Measurements from ENCODE around the gene RMI1.

RMI1 gene

DNA sequence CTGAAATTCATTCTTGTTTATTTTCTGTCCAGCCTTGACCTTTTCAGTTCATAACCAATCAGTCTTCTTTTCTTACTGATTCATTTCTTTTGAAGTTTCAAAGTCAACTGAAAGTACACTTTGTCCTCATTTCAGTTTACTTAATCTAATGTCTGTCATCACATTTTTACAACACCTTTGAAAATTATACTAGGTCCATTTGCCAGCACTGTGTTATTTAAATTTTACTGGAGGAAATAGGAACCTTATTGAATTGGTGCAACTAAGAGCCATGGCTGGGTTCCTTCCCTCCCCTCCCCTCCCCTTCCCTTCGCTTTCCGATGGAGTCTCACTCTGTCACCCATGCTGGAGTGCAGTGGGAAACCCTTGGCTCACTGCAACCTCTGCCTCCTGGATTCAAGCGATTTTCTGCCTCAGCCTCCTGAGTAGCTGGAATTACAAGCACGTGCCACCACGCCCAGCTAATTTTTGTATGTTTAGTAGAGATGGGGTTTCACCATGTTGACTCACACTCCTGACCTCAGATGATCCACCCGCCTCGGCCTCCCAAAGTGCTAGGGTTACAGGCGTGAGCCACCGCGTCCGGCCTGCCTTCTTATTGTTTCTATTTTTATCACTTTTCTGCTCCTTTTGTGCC is 6.3 kb downstream of the RMI1 start (continued):
- TF ChIP-seq KLF7 (tag by site-specific recombination; IDR thresholded peaks at IDR 0.05; ENCODE audit: borderline replicate concordance) (peak; percentile 93), ZNF423 (tag by site-specific recombination; IDR thresholded peaks at IDR 0.05) (no peak), KLF8 (tag by site-specific recombination; IDR thresholded peaks at IDR 0.05) (peak; percentile 72), SP3 (tag by site-specific recombination; IDR thresholded peaks at IDR 0.05) (peak; percentile 31; the same call in 1 of the 2 replicates), IKZF3 (tag by site-specific recombination; IDR thresholded peaks at IDR 0.05) (peak; percentile 43), ZNF600 (tag by site-specific recombination; IDR thresholded peaks at IDR 0.05) (peak; percentile 58; the same call in 1 of the 2 replicates), ZNF555 (tag by site-specific recombination; conservative IDR thresholded peaks at IDR 0.05) (no peak)
- TF ChIP-seq, protein P1, sequence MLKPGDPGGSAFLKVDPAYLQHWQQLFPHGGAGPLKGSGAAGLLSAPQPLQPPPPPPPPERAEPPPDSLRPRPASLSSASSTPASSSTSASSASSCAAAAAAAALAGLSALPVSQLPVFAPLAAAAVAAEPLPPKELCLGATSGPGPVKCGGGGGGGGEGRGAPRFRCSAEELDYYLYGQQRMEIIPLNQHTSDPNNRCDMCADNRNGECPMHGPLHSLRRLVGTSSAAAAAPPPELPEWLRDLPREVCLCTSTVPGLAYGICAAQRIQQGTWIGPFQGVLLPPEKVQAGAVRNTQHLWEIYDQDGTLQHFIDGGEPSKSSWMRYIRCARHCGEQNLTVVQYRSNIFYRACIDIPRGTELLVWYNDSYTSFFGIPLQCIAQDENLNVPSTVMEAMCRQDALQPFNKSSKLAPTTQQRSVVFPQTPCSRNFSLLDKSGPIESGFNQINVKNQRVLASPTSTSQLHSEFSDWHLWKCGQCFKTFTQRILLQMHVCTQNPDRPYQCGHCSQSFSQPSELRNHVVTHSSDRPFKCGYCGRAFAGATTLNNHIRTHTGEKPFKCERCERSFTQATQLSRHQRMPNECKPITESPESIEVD (tag by site-specific recombination; IDR thresholded peaks at IDR 0.05), result peak; percentile 83
- TF ChIP-seq, protein P2, sequence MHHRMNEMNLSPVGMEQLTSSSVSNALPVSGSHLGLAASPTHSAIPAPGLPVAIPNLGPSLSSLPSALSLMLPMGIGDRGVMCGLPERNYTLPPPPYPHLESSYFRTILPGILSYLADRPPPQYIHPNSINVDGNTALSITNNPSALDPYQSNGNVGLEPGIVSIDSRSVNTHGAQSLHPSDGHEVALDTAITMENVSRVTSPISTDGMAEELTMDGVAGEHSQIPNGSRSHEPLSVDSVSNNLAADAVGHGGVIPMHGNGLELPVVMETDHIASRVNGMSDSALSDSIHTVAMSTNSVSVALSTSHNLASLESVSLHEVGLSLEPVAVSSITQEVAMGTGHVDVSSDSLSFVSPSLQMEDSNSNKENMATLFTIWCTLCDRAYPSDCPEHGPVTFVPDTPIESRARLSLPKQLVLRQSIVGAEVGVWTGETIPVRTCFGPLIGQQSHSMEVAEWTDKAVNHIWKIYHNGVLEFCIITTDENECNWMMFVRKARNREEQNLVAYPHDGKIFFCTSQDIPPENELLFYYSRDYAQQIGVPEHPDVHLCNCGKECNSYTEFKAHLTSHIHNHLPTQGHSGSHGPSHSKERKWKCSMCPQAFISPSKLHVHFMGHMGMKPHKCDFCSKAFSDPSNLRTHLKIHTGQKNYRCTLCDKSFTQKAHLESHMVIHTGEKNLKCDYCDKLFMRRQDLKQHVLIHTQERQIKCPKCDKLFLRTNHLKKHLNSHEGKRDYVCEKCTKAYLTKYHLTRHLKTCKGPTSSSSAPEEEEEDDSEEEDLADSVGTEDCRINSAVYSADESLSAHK (tag by site-specific recombination; IDR thresholded peaks at IDR 0.05), result peak; percentile 21; the same call in 1 of the 2 replicates
- TF ChIP-seq, protein P3, sequence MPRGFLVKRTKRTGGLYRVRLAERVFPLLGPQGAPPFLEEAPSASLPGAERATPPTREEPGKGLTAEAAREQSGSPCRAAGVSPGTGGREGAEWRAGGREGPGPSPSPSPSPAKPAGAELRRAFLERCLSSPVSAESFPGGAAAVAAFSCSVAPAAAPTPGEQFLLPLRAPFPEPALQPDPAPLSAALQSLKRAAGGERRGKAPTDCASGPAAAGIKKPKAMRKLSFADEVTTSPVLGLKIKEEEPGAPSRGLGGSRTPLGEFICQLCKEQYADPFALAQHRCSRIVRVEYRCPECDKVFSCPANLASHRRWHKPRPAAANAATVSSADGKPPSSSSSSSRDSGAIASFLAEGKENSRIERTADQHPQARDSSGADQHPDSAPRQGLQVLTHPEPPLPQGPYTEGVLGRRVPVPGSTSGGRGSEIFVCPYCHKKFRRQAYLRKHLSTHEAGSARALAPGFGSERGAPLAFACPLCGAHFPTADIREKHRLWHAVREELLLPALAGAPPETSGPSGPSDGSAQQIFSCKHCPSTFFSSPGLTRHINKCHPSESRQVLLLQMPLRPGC (tag by site-specific recombination; IDR thresholded peaks at IDR 0.05), result peak; percentile 37; the same call in 1 of the 2 replicates

DNA sequence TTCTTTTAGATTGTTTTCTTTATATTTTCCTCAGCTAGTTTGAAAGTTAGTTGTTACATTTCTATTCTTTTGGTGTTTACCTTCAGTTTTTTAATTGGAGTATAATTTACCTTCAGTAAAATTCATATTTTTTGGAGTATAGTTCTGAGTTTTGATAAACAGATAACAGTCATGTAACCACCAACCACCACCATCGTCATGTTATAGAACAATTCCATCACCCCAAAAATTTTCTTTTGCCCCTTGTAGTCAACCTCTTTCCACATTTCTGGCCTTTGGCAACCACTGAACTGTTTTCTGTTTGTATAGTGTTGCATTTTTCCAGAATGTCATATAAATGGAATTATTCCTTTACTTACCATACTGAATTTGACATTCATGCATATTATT is 6.8 kb downstream of the RMI1 start:
- Histone ChIP-seq H3K9me3 (ENCODE audit: control insufficient read depth, insufficient read depth, low read depth, low read length) (no peaks in the 10 kb centered on the region), H3K36me3 (ENCODE audit: control insufficient read depth in 2 of 2, insufficient read depth in 1 of 2, low read length in 2 of 2) (peaks cover 9 to 11% of the 10 kb centered on the region in 2 experiments; a peak in 2 of 3 replicates), H3K4me3 (ENCODE audit: low read depth, low read length) (no peak overlapping the region), H3K4me1 (ENCODE audit: control insufficient read depth, insufficient read depth, low read length) (peaks cover 5% of the 10 kb centered on the region), H3K27ac (ENCODE audit: extremely low read depth, low read depth, low read length) (no peak overlapping the region)
- TF ChIP-seq SP7 (tag by site-specific recombination; IDR thresholded peaks at IDR 0.05) (0 out of 2 replicates have a peak, but pooled peaks have one; percentile 3), ZNF571 (tag by site-specific recombination; IDR thresholded peaks at IDR 0.05) (no peak)
- ChIA-PET CTCF (no interaction called here), POLR2A (no interaction called here)

DNA sequence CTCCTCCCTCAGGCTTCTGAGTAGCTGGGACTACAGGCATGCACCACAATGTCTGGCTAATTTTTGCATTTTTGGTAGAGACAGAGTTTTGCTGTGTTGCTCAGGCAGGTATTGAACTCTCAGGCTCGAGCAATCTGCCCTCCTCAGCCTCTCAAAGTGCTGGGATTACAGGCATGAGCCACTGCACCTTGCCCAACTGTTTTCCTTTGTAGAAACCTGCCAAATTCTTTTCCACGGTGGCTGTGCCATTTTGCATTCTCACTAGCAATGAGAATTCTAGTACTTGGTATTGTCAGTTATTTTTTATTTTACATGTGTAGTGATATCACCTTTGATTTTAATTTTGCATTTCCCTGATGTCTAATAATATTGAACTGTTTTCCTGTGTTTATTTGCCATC is 7.8 kb downstream of the RMI1 start:
- Histone ChIP-seq H3K27ac (ENCODE audit: extremely low read depth, low read depth, low read length) (no peak overlapping the region), H3K4me1 (ENCODE audit: control insufficient read depth, insufficient read depth, low read length) (peaks cover 6% of the 10 kb centered on the region), H3K9me3 (ENCODE audit: control insufficient read depth, insufficient read depth, low read depth, low read length) (no peaks in the 10 kb centered on the region), H3K4me3 (ENCODE audit: low read depth, low read length) (no peak overlapping the region), H3K36me3 (ENCODE audit: control insufficient read depth in 2 of 2, insufficient read depth in 1 of 2, low read length in 2 of 2) (peaks cover 9 to 11% of the 10 kb centered on the region in 2 experiments; a peak in 2 of 3 replicates)
- no peak for TF ChIP-seq ZNF311 (tag by site-specific recombination; IDR thresholded peaks at IDR 0.05; ENCODE audit: borderline replicate concordance)
- TF ChIP-seq, protein P4, sequence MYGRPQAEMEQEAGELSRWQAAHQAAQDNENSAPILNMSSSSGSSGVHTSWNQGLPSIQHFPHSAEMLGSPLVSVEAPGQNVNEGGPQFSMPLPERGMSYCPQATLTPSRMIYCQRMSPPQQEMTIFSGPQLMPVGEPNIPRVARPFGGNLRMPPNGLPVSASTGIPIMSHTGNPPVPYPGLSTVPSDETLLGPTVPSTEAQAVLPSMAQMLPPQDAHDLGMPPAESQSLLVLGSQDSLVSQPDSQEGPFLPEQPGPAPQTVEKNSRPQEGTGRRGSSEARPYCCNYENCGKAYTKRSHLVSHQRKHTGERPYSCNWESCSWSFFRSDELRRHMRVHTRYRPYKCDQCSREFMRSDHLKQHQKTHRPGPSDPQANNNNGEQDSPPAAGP (tag by site-specific recombination; IDR thresholded peaks at IDR 0.05), result no peak
- TF ChIP-seq, protein P5, sequence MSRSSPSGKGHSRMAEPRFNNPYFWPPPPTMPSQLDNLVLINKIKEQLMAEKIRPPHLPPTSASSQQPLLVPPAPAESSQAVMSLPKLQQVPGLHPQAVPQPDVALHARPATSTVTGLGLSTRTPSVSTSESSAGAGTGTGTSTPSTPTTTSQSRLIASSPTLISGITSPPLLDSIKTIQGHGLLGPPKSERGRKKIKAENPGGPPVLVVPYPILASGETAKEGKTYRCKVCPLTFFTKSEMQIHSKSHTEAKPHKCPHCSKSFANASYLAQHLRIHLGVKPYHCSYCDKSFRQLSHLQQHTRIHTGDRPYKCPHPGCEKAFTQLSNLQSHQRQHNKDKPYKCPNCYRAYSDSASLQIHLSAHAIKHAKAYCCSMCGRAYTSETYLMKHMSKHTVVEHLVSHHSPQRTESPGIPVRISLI (tag by site-specific recombination; IDR thresholded peaks at IDR 0.05), result no peak
- CTCF ChIA-PET, result no interaction called here
- POLR2A ChIA-PET, result no interaction called here

Measured in HEK293 (cell line).